ENCODE data around the gene MB21D2. TPM values are rescaled to one million over a fixed set of nuclear protein-coding genes. Genes with fewer than 3 reads are reported as not detected.

MB21D2 gene
- total and polyA plus RNA-seq, 10 donors = 0.59 to 3.5 (median 2.0) TPM

DNA sequence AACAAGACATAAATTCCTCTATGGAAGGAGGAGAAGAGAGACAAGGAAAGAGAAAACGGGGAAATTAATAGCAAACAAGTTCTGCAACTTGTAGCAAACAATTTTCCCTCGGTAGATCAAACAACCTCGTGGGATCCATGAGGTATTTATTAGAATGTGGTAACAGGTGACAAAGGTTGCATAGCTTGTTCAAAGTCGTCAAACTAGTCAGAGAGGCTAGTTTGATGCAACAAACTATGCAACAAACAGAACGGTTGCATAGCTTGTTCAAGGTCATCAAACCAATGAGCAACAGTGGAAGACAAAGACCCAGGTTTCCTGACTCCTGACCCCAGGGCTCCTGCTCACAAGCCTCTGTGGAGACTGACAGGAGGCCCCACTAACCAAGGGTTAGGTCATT is 20.7 kb downstream of the MB21D2 start:
- no peak for TF ChIP-seq POLR2AphosphoS5 (IDR thresholded peaks at IDR 0.05)
- TF ChIP-seq POLR2A (IDR thresholded peaks at IDR 0.05) = no peak
- TF ChIP-seq, protein P1, sequence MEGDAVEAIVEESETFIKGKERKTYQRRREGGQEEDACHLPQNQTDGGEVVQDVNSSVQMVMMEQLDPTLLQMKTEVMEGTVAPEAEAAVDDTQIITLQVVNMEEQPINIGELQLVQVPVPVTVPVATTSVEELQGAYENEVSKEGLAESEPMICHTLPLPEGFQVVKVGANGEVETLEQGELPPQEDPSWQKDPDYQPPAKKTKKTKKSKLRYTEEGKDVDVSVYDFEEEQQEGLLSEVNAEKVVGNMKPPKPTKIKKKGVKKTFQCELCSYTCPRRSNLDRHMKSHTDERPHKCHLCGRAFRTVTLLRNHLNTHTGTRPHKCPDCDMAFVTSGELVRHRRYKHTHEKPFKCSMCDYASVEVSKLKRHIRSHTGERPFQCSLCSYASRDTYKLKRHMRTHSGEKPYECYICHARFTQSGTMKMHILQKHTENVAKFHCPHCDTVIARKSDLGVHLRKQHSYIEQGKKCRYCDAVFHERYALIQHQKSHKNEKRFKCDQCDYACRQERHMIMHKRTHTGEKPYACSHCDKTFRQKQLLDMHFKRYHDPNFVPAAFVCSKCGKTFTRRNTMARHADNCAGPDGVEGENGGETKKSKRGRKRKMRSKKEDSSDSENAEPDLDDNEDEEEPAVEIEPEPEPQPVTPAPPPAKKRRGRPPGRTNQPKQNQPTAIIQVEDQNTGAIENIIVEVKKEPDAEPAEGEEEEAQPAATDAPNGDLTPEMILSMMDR (IDR thresholded peaks at IDR 0.05 in 8 of 11, conservative IDR thresholded peaks at IDR 0.05 in 3 of 11) = no peak
- intact Hi-C loops (cut with DNase I; ENCODE audit: low total_unique reads) = no loop called here
- WGBS, 5 donors = 76 to 83% (median 78%) methylated on average over 5 of the region's 5 CpGs
- Histone ChIP-seq H3K4me1 (peaks cover 0 to 22% (median 7%) of the 10 kb centered on the region in 6 donors), H3K9me3 (no peaks in the 10 kb centered on the region), H3K36me3 (no peaks in the 10 kb centered on the region), H3K27ac (no peak overlapping the region), H3K27me3 (replicated peaks in 1 of 7) (no peaks in the 10 kb centered on the region), H3K4me3 (no peak overlapping the region)
- DNase-seq = no peak

DNA sequence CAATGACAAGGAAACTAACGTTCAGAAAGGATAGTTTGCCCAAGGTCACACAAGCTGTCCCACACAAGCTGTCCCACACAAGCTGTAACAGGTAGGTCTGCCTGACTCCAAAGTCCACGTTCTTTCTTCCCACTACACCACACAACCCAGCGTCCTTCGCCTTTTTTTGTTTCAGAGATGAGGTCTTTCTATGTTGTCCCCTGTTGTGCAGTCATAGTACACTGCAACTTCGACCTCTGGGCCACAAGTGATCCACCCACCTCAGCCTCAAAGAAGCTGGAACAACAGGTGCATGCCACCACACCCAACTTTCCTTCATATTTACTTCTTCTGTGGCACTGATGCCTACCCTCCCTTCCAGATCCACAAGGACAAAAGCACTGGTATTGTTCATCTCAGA is 21.4 kb downstream of the MB21D2 start:
- 78 to 88% (median 83%) methylated on average over 5 of the region's 5 CpGs for WGBS, 5 donors
- TF ChIP-seq POLR2A (IDR thresholded peaks at IDR 0.05) = no peak
- TF ChIP-seq POLR2AphosphoS5 (IDR thresholded peaks at IDR 0.05) = no peak
- TF ChIP-seq, protein P1 (IDR thresholded peaks at IDR 0.05 in 8 of 11, conservative IDR thresholded peaks at IDR 0.05 in 3 of 11) = no peak
- no peaks in the 10 kb centered on the region for H3K9me3 ChIP-seq
- no peak for DNase-seq
- no peaks in the 10 kb centered on the region for H3K36me3 ChIP-seq
- no peak overlapping the region for H3K27ac ChIP-seq
- no peaks in the 10 kb centered on the region for H3K27me3 ChIP-seq (replicated peaks in 1 of 7)
- intact Hi-C loops (cut with DNase I; ENCODE audit: low total_unique reads) = no loop called here
- H3K4me3 ChIP-seq = no peak overlapping the region
- peaks cover 0 to 22% (median 7%) of the 10 kb centered on the region in 6 donors for H3K4me1 ChIP-seq

DNA sequence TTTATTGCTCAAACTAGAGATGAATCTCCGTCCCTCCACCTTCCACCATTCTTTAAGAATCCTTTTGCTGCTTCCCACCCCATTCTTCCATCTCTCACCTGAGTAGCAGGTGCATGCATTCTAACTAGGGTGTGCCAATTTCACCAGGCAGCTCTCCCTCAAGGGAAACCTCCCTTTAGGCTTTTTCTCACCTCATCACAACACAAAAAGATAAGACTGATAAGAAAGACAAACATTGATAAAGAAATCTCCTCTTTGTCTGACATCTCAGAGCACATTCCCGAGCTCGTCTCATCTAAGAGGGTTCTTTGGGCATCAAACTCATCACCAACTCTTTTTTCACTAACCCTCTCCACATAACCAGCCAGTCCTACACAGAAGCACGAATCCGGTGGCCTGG is 23.0 kb downstream of the MB21D2 start:
- Histone ChIP-seq H3K27me3 (replicated peaks in 1 of 7) (no peaks in the 10 kb centered on the region), H3K27ac (no peak overlapping the region), H3K4me3 (no peak overlapping the region), H3K4me1 (peaks cover 0 to 22% (median 7%) of the 10 kb centered on the region in 6 donors), H3K36me3 (no peaks in the 10 kb centered on the region), H3K9me3 (no peaks in the 10 kb centered on the region)
- TF ChIP-seq POLR2A (IDR thresholded peaks at IDR 0.05) = no peak
- TF ChIP-seq POLR2AphosphoS5 (IDR thresholded peaks at IDR 0.05) = no peak
- DNase-seq = no peak
- intact Hi-C loops (cut with DNase I; ENCODE audit: low total_unique reads) = no loop called here
- WGBS, 5 donors = 69 to 78% (median 75%) methylated on average over 5 of the region's 5 CpGs

DNA sequence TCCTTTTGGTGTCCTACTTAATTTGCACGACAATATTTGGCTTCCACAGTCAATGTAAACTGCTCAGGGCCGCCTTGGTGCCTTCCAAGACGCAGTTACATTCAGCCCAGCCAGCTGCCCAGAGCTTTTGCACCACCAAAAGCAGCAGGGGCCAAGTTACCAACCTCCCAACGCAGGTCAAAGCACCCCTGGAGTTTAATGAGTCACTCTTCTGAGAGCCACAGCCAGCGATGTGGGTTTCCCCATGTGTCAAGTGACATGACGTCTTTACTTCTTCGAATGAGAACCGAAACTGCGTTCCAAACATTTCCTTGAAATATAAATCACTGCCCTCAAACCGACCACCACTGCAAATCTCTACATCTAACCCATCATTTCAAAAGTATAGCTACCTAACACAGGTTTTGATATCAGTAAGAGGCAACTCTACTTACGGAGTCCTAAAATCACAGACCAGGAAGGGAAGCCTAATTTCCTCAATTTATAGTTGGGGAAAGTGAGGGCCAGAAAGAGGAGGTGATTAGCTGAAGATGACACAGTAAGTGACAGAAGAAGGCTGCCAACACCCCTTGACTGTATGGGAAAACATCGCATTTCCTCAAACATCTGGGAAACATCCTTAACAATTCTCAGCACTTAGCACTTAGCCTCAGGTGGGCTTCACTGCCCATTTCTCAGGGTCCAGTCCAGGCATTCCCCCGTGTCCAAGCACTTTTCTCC is 24.5 kb downstream of the MB21D2 start:
- DNase-seq = no peak
- intact Hi-C loops (cut with DNase I; ENCODE audit: low total_unique reads) = no loop called here

More for the DNA sequence above, 24.5 kb downstream of the MB21D2 start:
- Histone ChIP-seq H3K36me3 (no peaks in the 10 kb centered on the region), H3K9me3 (no peaks in the 10 kb centered on the region), H3K27ac (peak overlapping the region in 6 of 8 donors; percentile 23 to 59 (median 42)), H3K4me1 (peaks cover 0 to 26% (median 13%) of the 10 kb centered on the region in 6 donors), H3K27me3 (replicated peaks in 1 of 7) (no peaks in the 10 kb centered on the region), H3K4me3 (peak overlapping the region in 1 of 8 donors; percentile 30)
- TF ChIP-seq, protein P1 (IDR thresholded peaks at IDR 0.05 in 8 of 11, conservative IDR thresholded peaks at IDR 0.05 in 3 of 11) = no peak
- peak in 2 of 3 donors; percentile 49 to 53 for TF ChIP-seq POLR2AphosphoS5 (IDR thresholded peaks at IDR 0.05)
- 25 to 34% (median 27%) methylated on average over 13 of the region's 13 CpGs for WGBS, 5 donors
